ENCODE data around the gene CCDC18.

GRCh38 chr1:93142161-93142560 lies 38.4 kb upstream of the CCDC18 start:
- TF ChIP-seq POLR2A (IDR thresholded peaks at IDR 0.05) (no peak), CTCF (IDR thresholded peaks at IDR 0.05) (no peak), POLR2AphosphoS5 (IDR thresholded peaks at IDR 0.05) (no peak)
